Measurements from ENCODE around the gene KPNA3. TPM values are rescaled to one million over a fixed set of nuclear protein-coding genes. Genes with fewer than 3 reads are reported as not detected.

KPNA3 gene
- total RNA-seq, 1 experiment from 2014 or later = 62.0 TPM

GRCh38 chr13:49779721-49780120 is 12.8 kb downstream of the KPNA3 start:
- Histone ChIP-seq H3K4me1 (ENCODE audit: insufficient read depth, low read length, poor library complexity, severe bottlenecking) (no peaks in the 10 kb centered on the region), H3K36me3 (ENCODE audit: insufficient read depth, low read length, poor library complexity, severe bottlenecking) (no peaks in the 10 kb centered on the region), H3K27me3 (replicated peaks; ENCODE audit: insufficient read depth, low read depth, low read length, poor library complexity) (no peaks in the 10 kb centered on the region), H3K27ac (ENCODE audit: low read depth, low read length, poor library complexity, severe bottlenecking) (no peak overlapping the region), H3K9me3 (ENCODE audit: low read depth, low read length, poor library complexity, severe bottlenecking) (no peaks in the 10 kb centered on the region), H3K4me3 (ENCODE audit: low read depth, low read length, poor library complexity, severe bottlenecking) (no peak overlapping the region)
- ChIA-PET POLR2A (ENCODE audit: low non-redundant PET) (no interaction called here), CTCF (no interaction called here)
- no peak for DNase-seq (ENCODE audit: low spot score)
- intact Hi-C loops (cut with micrococcal nuclease; ENCODE audit: unreplicated experiment) = no loop called here
- TF ChIP-seq EZH2 (IDR thresholded peaks at IDR 0.05; ENCODE audit: borderline replicate concordance, low read depth, low read length, poor library complexity, severe bottlenecking) (no peak), CTCF (conservative IDR thresholded peaks at IDR 0.05; ENCODE audit: low read depth, low read length) (no peak)
- no TSS peak for BruUV-seq (replicated peaks)

- DNase-seq (ENCODE audit: low spot score) = no peak
- no TSS peak for BruUV-seq (replicated peaks)
- no peaks in the 10 kb centered on the region for H3K27me3 ChIP-seq (replicated peaks; ENCODE audit: insufficient read depth, low read depth, low read length, poor library complexity)
- H3K27ac ChIP-seq (ENCODE audit: low read depth, low read length, poor library complexity, severe bottlenecking) = no peak overlapping the region
- ChIA-PET CTCF (no interaction called here), POLR2A (ENCODE audit: low non-redundant PET) (no interaction called here)
- intact Hi-C loops (cut with micrococcal nuclease; ENCODE audit: unreplicated experiment) = no loop called here
- H3K4me1 ChIP-seq (ENCODE audit: insufficient read depth, low read length, poor library complexity, severe bottlenecking) = no peaks in the 10 kb centered on the region
- H3K9me3 ChIP-seq (ENCODE audit: low read depth, low read length, poor library complexity, severe bottlenecking) = no peaks in the 10 kb centered on the region
- no peaks in the 10 kb centered on the region for H3K36me3 ChIP-seq (ENCODE audit: insufficient read depth, low read length, poor library complexity, severe bottlenecking)
- TF ChIP-seq CTCF (conservative IDR thresholded peaks at IDR 0.05; ENCODE audit: low read depth, low read length) (no peak), EZH2 (IDR thresholded peaks at IDR 0.05; ENCODE audit: borderline replicate concordance, low read depth, low read length, poor library complexity, severe bottlenecking) (no peak)
- H3K4me3 ChIP-seq (ENCODE audit: low read depth, low read length, poor library complexity, severe bottlenecking) = no peak overlapping the region
Measured at GRCh38 chr13:49777746-49778614, 14.5 kb downstream of the KPNA3 start.

GRCh38 chr13:49776871-49777270 is 15.6 kb downstream of the KPNA3 start:
- H3K9me3 ChIP-seq (ENCODE audit: low read depth, low read length, poor library complexity, severe bottlenecking) = no peaks in the 10 kb centered on the region
- H3K27me3 ChIP-seq (replicated peaks; ENCODE audit: insufficient read depth, low read depth, low read length, poor library complexity) = no peaks in the 10 kb centered on the region
- H3K4me1 ChIP-seq (ENCODE audit: insufficient read depth, low read length, poor library complexity, severe bottlenecking) = no peaks in the 10 kb centered on the region
- CTCF ChIA-PET = no interaction called here
- POLR2A ChIA-PET (ENCODE audit: low non-redundant PET) = no interaction called here
- no peak overlapping the region for H3K27ac ChIP-seq (ENCODE audit: low read depth, low read length, poor library complexity, severe bottlenecking)
- DNase-seq (ENCODE audit: low spot score) = no peak
- no TSS peak for BruUV-seq (replicated peaks)
- TF ChIP-seq CTCF (conservative IDR thresholded peaks at IDR 0.05; ENCODE audit: low read depth, low read length) = no peak
- intact Hi-C loops (cut with micrococcal nuclease; ENCODE audit: unreplicated experiment) = no loop called here
- no peak overlapping the region for H3K4me3 ChIP-seq (ENCODE audit: low read depth, low read length, poor library complexity, severe bottlenecking)
- no peaks in the 10 kb centered on the region for H3K36me3 ChIP-seq (ENCODE audit: insufficient read depth, low read length, poor library complexity, severe bottlenecking)
